Endothelial cell of umbilical vein (primary cell): Measurements from ENCODE around the gene PTRH1. TPM values are rescaled to one million over a fixed set of nuclear protein-coding genes. Genes with fewer than 3 reads are reported as not detected.

ENCODE experiments used
- BruUV-seq: library from RNA; stranded (reverse); fragments of 400-500 nt; replicated peaks from 2 replicates; lab custom pipeline; 2021; lab: Mats Ljungman, UMichigan
- CTCF ChIA-PET: fragments of 300-600, 350-600 bp; sonication (Branson Sonifier 250); formaldehyde crosslinking; loops from one replicate; lab custom pipeline; 2021; ENCODE audit warnings: antibody characterized with exemption, inconsistent platforms; lab: Charles Lee
- POLR2A ChIA-PET: fragments of 300-600, 350-600 bp; sonication (Branson Sonifier 250); formaldehyde crosslinking; loops from one replicate; lab custom pipeline; 2021; ENCODE audit warnings: antibody characterized with exemption, inconsistent platforms; lab: Charles Lee
- DNase-seq: peaks from one replicate; pipeline ENCODE4 v3.0.0-alpha.2; 2011; ENCODE audit warnings: low read depth, low spot score
- FAIRE-seq: peaks from 2 replicates; lab custom pipeline; 2011; peaks lifted over from hg19 to GRCh38; lab: Jason Lieb, UNC
- H2AFZ ChIP-seq: 2 replicates; pipeline ENCODE4 v1.6.0; 2012; ENCODE audit warnings: low read depth, low read length, control low read depth, inconsistent platforms
- H3K27ac ChIP-seq: 2 replicates; pipeline ENCODE4 v1.5.1; 2011; ENCODE audit warnings: low read depth, mild to moderate bottlenecking, control low read depth, low read length, moderate library complexity; ENCODE audit not compliant: insufficient read depth
- H3K27me3 ChIP-seq, 2 experiments: 2 replicates each; pipeline versions ENCODE4 v1.6.0 to v1.6.1; 2011; ENCODE audit warnings: low read length in 2 of 2, mixed read lengths in 1 of 2; ENCODE audit not compliant: control insufficient read depth in 2 of 2, insufficient read depth in 2 of 2
- H3K36me3 ChIP-seq, 2 experiments: 2 replicates in 1 of 2; 3 replicates in 1 of 2; pipeline ENCODE4 v1.5.1; 2011; ENCODE audit warnings: low read length in 2 of 2, mild to moderate bottlenecking in 1 of 2, moderate library complexity in 1 of 2; ENCODE audit not compliant: control insufficient read depth in 2 of 2, insufficient read depth in 2 of 2; ENCODE audit errors: extremely low read depth in 1 of 2
- H3K4me1 ChIP-seq: 3 replicates; pipeline ENCODE4 v1.5.1; 2011; ENCODE audit warnings: mild to moderate bottlenecking, low read length; ENCODE audit not compliant: control insufficient read depth, insufficient read depth; ENCODE audit errors: extremely low read depth
- H3K4me2 ChIP-seq: 2 replicates; pipeline ENCODE4 v1.6.1; 2011; ENCODE audit warnings: low read length, control low read depth, mixed read lengths; ENCODE audit not compliant: insufficient read depth
- H3K4me3 ChIP-seq, 3 experiments: fragments of 200-600 bp in 1 of 3; sonication (generic), shearing (Covaris generic) in 1 of 3; replicated peaks in 1 of 3; 2 replicates each; pipeline ENCODE4 v1.5.1; 2011 to 2016; ENCODE audit warnings: control low read depth in 3 of 3, low read length in 3 of 3, mild to moderate bottlenecking in 2 of 3, inconsistent platforms in 1 of 3, low read depth in 1 of 3, moderate library complexity in 1 of 3; ENCODE audit not compliant: insufficient read depth in 1 of 3
- H3K79me2 ChIP-seq: 2 replicates; pipeline ENCODE4 v1.6.0; 2012; ENCODE audit warnings: low read length, inconsistent platforms; ENCODE audit not compliant: control insufficient read depth, insufficient read depth
- H3K9ac ChIP-seq: replicated peaks from 2 replicates; pipeline ENCODE3; 2011; ENCODE audit warnings: low read length, control low read depth; ENCODE audit not compliant: insufficient read depth; ENCODE audit errors: extremely low read depth
- H3K9me1 ChIP-seq: replicated peaks from 3 replicates; pipeline ENCODE4 v1.6.0; 2011; ENCODE audit warnings: mild to moderate bottlenecking, low read length; ENCODE audit not compliant: control insufficient read depth, insufficient read depth; ENCODE audit errors: extremely low read depth
- H3K9me3 ChIP-seq: replicated peaks from 2 replicates; pipeline ENCODE4 v1.5.1; 2012; ENCODE audit warnings: low read length, inconsistent platforms; ENCODE audit not compliant: control insufficient read depth, insufficient read depth
- H4K20me1 ChIP-seq: replicated peaks from 2 replicates; pipeline ENCODE3; 2011; ENCODE audit warnings: mild to moderate bottlenecking, low read length; ENCODE audit not compliant: control insufficient read depth, insufficient read depth; ENCODE audit errors: extremely low read depth
- CTCF ChIP-seq, 2 donors: IDR thresholded peaks; 1 replicate in 1 of 2; 2 replicates in 1 of 2; pipeline ENCODE4 v1.5.1; 2011; ENCODE audit warnings: low read length in 2 of 2, mild to moderate bottlenecking in 2 of 2, moderate library complexity in 2 of 2, control low read depth in 1 of 2, inconsistent platforms in 1 of 2, low read depth in 1 of 2; ENCODE audit not compliant: insufficient read depth in 1 of 2; ENCODE audit errors: extremely low read depth in 1 of 2
- EZH2 ChIP-seq: IDR thresholded peaks from 2 replicates; pipeline ENCODE4 v1.6.1; 2012; ENCODE audit warnings: borderline replicate concordance, low read depth, mild to moderate bottlenecking, moderate library complexity, low read length, inconsistent platforms; ENCODE audit not compliant: severe bottlenecking
- FOS ChIP-seq: IDR thresholded peaks from 2 replicates; pipeline ENCODE4 v1.6.1; 2011; ENCODE audit warnings: mild to moderate bottlenecking, low read length, moderate library complexity, borderline replicate concordance; ENCODE audit not compliant: insufficient read depth
- GATA2 ChIP-seq: IDR thresholded peaks from 2 replicates; pipeline ENCODE4 v1.7.0; 2011; ENCODE audit warnings: low read depth, mild to moderate bottlenecking, moderate library complexity, mixed read lengths, low read length; ENCODE audit not compliant: insufficient read length, insufficient read depth
- JUN ChIP-seq: IDR thresholded peaks from 2 replicates; pipeline ENCODE4 v1.6.1; 2011; ENCODE audit warnings: borderline replicate concordance, low read depth; ENCODE audit not compliant: insufficient read length, insufficient read depth
- MAX ChIP-seq: IDR thresholded peaks from 2 replicates; pipeline ENCODE4 v1.6.1; 2011; ENCODE audit not compliant: insufficient read depth, insufficient read length
- MYC ChIP-seq: IDR thresholded peaks from one replicate; pipeline ENCODE4 v1.6.1; 2011; ENCODE audit warnings: mild to moderate bottlenecking, low read depth, low read length
- POLR2A ChIP-seq: IDR thresholded peaks from 2 replicates; pipeline ENCODE4 v1.6.1; 2012; ENCODE audit warnings: low read depth, mild to moderate bottlenecking, control low read depth, low read length
- POLR2AphosphoS5 ChIP-seq: IDR thresholded peaks from 2 replicates; pipeline ENCODE4 v1.6.1; 2012; ENCODE audit warnings: low read depth, mild to moderate bottlenecking, control low read depth, low read length, moderate library complexity; ENCODE audit not compliant: insufficient read depth
- dilution Hi-C: fragments of 300-500 bp; cut with MboI; formaldehyde crosslinking; loops from one replicate; pipeline ENCODE4 v1.15.0; 2019; ENCODE audit warnings: low sequenced_read_pairs; ENCODE audit not compliant: extremely low pct_ligation_motif_present
- intact Hi-C: fragments of 100-400 bp; cut with micrococcal nuclease; formaldehyde crosslinking; loops from one replicate; pipeline ENCODE4 v1.10.0; 2022
- polyA plus RNA-seq, 4 experiments: library from polyadenylated mRNA; depleted of rRNA in 3 of 4; stranded (reverse) in 3 of 4; unstranded in 1 of 4; fragments of >200 nt; gene quantifications; 2 replicates each; pipeline versions ENCODE4 v1.2.1 to v1.2.3, GENCODE V29; 2011 to 2012; ENCODE audit warnings: missing spikeins in 1 of 4
- total RNA-seq: library from RNA; stranded (reverse); gene quantifications from 2 replicates; pipeline ENCODE4 v1.2.3, GENCODE V29; 2021

PTRH1 gene
- total and polyA plus RNA-seq, 2 donors (not counting 3 experiments of a cell fraction or from before 2014, with no cell fraction given), result 25.1 to 52.2 TPM

- Histone ChIP-seq H3K9me1 (no peaks in the 10 kb centered on the region), H3K36me3 (peaks cover 4 to 49% of the 10 kb centered on the region in 2 experiments), H3K4me2 (no peak overlapping the region), H3K9me3 (no peaks in the 10 kb centered on the region), H3K27me3 (no peaks in the 10 kb centered on the region), H3K4me3 (no peak overlapping the region), H3K4me1 (no peaks in the 10 kb centered on the region), H3K79me2 (no peaks in the 10 kb centered on the region), H2AFZ (no peak overlapping the region), H3K9ac (no peak overlapping the region), H4K20me1 (no peaks in the 10 kb centered on the region), H3K27ac (no peak overlapping the region)
- dilution Hi-C loops, result no loop called here
- intact Hi-C loops, result no loop called here
- CTCF ChIA-PET, result interaction anchor here (1.0 kb wide), 1 partner anchor 39 kb away, joined by 4 read pairs; no protein-coding TSS in a partner anchor
- POLR2A ChIA-PET, result no interaction called here
- FAIRE-seq (no peak), DNase-seq (no peak)
- no TSS peak for BruUV-seq
- no peak for TF ChIP-seq FOS
- TF ChIP-seq GATA2, result no peak
- TF ChIP-seq MYC, result no peak
- TF ChIP-seq JUN, result no peak
- TF ChIP-seq POLR2AphosphoS5, result no peak
- TF ChIP-seq CTCF (IDR thresholded peaks at IDR 0.05; ENCODE audit: extremely low read depth in 1 of 2, insufficient read depth in 1 of 2, low read depth in 1 of 2, low read length in 2 of 2), result no peak
- TF ChIP-seq MAX, result no peak
- TF ChIP-seq POLR2A, result no peak
- TF ChIP-seq EZH2, result no peak
Observed at GRCh38 chr9:127679506-127679905, 36.0 kb downstream of the PTRH1 start.
